ENCODE data around the gene MFSD12. TPM values are rescaled to one million over a fixed set of nuclear protein-coding genes. Genes with fewer than 3 reads are reported as not detected.
"Not testable (repeated sequence)": the region's sequence is repeated elsewhere in the genome, so short reads cannot be mapped to it uniquely, and the experiment has no call there.

The MFSD12 gene
- total RNA-seq, 4 donors from 2014 or later = 36.4 to 90.9 (median 66.7) TPM

- Histone ChIP-seq H3K36me3 (no peaks in the 10 kb centered on the region), H3K9me3 (no peaks in the 10 kb centered on the region), H3K4me3 (replicated peaks in 1 of 3) (no peak overlapping the region), H3K27me3 (no peaks in the 10 kb centered on the region), H3K27ac (no peak overlapping the region), H3K4me1 (peaks cover 8 to 15% of the 10 kb centered on the region in 2 donors)
- WGBS, 2 donors = 92 to 93% methylated on average over 17 to 23 of the region's 23 CpGs
- TF ChIP-seq POLR2A (IDR thresholded peaks at IDR 0.05) (no peak), CTCF (IDR thresholded peaks at IDR 0.05) (no peak)
- intact Hi-C loops (cut with DNase I) = no loop called here
- no peak for DNase-seq
These were observed 48.4 kb downstream of the MFSD12 start for GRCh38 chr19:3508771-3509535.

- H3K9me3 ChIP-seq; H3K4me3 ChIP-seq (replicated peaks in 1 of 3); H3K27ac ChIP-seq; H3K36me3 ChIP-seq; intact Hi-C loops (cut with DNase I); H3K27me3 ChIP-seq; DNase-seq: not testable (repeated sequence)
- 93 to 95% methylated on average over 18 of the region's 18 CpGs for WGBS, 2 donors
- H3K4me1 ChIP-seq = peaks cover 8 to 15% of the 10 kb centered on the region in 2 donors
These were observed 49.2 kb downstream of the MFSD12 start for GRCh38 chr19:3508121-3508661.

GRCh38 chr19:3507371-3508120, 49.8 kb downstream of the MFSD12 start:
- Histone ChIP-seq H3K27me3 (no peaks in the 10 kb centered on the region), H3K27ac (peak overlapping the region in 1 of 3 donors; percentile 12), H3K9me3 (no peaks in the 10 kb centered on the region), H3K4me3 (replicated peaks in 1 of 3) (peak overlapping the region; percentile 24 to 98 (median 73)), H3K4me1 (peaks cover 8 to 15% of the 10 kb centered on the region in 2 donors), H3K36me3 (no peaks in the 10 kb centered on the region)
- DNase-seq = peak; percentile 44 to 48
- intact Hi-C loops (cut with DNase I) = no loop called here
- WGBS, 2 donors = 22 to 24% methylated on average over 20 to 24 of the region's 31 CpGs
- TF ChIP-seq POLR2A (IDR thresholded peaks at IDR 0.05) (no peak), CTCF (IDR thresholded peaks at IDR 0.05) (no peak)

GRCh38 chr19:3506384-3507340, 50.7 kb downstream of the MFSD12 start:
- DNase-seq = peak; percentile 25 to 43
- peak overlapping the region; percentile 24 to 98 (median 73) for H3K4me3 ChIP-seq (replicated peaks in 1 of 3)
- intact Hi-C loops (cut with DNase I) = no loop called here
- WGBS, 2 donors = 0 to 2% methylated on average over 18 to 20 of the region's 69 CpGs
- peaks cover 8 to 15% of the 10 kb centered on the region in 2 donors for H3K4me1 ChIP-seq
- TF ChIP-seq POLR2A (IDR thresholded peaks at IDR 0.05) (peak in 1 of 2 donors; percentile 41), CTCF (IDR thresholded peaks at IDR 0.05) (peak in 1 of 6 experiments; percentile 5)
- peak overlapping the region; percentile 48 to 54 (median 52) for H3K27ac ChIP-seq
- H3K9me3 ChIP-seq = no peaks in the 10 kb centered on the region
- no peaks in the 10 kb centered on the region for H3K27me3 ChIP-seq
- no peaks in the 10 kb centered on the region for H3K36me3 ChIP-seq

Data from thyroid gland (tissue), 4 donors.